Esophagus squamous epithelium (tissue), 5 donors: ENCODE results near the gene WNT9A. TPM values are rescaled to one million over a fixed set of nuclear protein-coding genes. Genes with fewer than 3 reads are reported as not detected.

Source experiments
- DNase-seq: peaks from one replicate; lab custom pipeline; 2025; lab: John Stamatoyannopoulos, UW
- H3K27ac ChIP-seq, 4 donors: fragments of 200-600 bp; sonication (generic); one replicate each; pipeline ENCODE4 v1.5.1; 2016 to 2019; ENCODE audit warnings: mild to moderate bottlenecking in 1 of 4
- H3K27me3 ChIP-seq, 4 donors: fragments of 200-600 bp; sonication (generic); 1 replicate in 3 of 4; 2 replicates in 1 of 4; pipeline versions ENCODE4 v1.5.1 to v1.6.0; 2017 to 2021; ENCODE audit warnings: antibody characterized with exemption in 1 of 4
- H3K36me3 ChIP-seq, 3 donors: fragments of 200-600 bp; sonication (generic); one replicate each; pipeline ENCODE4 v1.5.1; 2016 to 2019
- H3K4me1 ChIP-seq, 3 donors: fragments of 200-600 bp; sonication (generic); one replicate each; pipeline ENCODE4 v1.5.1; 2017 to 2019
- H3K4me3 ChIP-seq, 4 donors: fragments of 200-600 bp; sonication (generic); 1 replicate in 3 of 4; 2 replicates in 1 of 4; pipeline ENCODE4 v1.5.1; 2016 to 2019; ENCODE audit warnings: mild to moderate bottlenecking in 2 of 4, moderate library complexity in 1 of 4
- H3K9me3 ChIP-seq, 3 donors: fragments of 200-600 bp; sonication (generic); one replicate each; pipeline ENCODE4 v1.5.1; 2016 to 2019
- CTCF ChIP-seq, 6 experiments: fragments of 450-650 bp in 4 of 6; fragments of 200-600 bp in 2 of 6; sonication (generic) in 2 of 6; IDR thresholded peaks; one replicate each; pipeline ENCODE4 v1.5.1; 2016 to 2019; ENCODE audit warnings: antibody characterized with exemption in 6 of 6, mild to moderate bottlenecking in 4 of 6, moderate library complexity in 4 of 6
- POLR2A ChIP-seq, 4 donors: fragments of 450-650 bp; IDR thresholded peaks; one replicate each; pipeline ENCODE4 v1.6.1; 2017; ENCODE audit warnings: antibody characterized with exemption in 4 of 4, mild to moderate bottlenecking in 4 of 4, moderate library complexity in 3 of 4
- WGBS, 2 donors: methylation state at CpG; one replicate each; pipeline ENCODE4 v1.1.5; 2018; 5-methylcytosine and 5-hydroxymethylcytosine counted together
- intact Hi-C: fragments of 100-400 bp; cut with DNase I; formaldehyde crosslinking; loops from one replicate; pipeline ENCODE4 v1.15.0; 2022
- total RNA-seq, 4 donors: library from RNA; depleted of rRNA; stranded (reverse); fragments of >200 nt; gene quantifications; one replicate each; pipeline ENCODE4 v1.1.0, GENCODE V29; 2016
- donor health status: DM: yes; HTN: yes; CAD: no.

WNT9A gene
- total RNA-seq, 4 donors from 2014 or later = 1.7 to 5.9 (median 2.8) TPM

DNA sequence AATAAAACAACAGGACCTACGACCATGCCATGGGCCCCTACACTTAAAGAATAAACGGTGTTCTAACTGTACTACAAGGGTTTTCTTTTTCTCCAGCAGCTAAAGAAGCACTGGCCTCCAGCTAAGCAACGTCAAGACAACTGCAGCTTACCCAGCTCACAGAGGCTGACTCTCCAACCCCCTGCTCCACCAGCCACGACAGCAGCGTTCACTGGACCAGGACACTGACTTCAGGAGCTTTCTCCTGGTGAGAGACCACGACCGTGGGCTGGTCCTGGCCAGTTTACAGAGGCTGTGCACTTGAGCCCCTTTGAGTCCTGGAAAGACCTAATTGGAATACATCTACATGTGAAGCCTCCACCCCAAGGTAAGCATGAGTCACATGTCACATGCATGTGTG is 39.4 kb downstream of the WNT9A start:
- 72 to 93% methylated on average over 3 to 7 of the region's 7 CpGs for WGBS, 2 donors
- Histone ChIP-seq H3K4me1 (peaks cover 11 to 54% (median 14%) of the 10 kb centered on the region in 3 donors), H3K4me3 (no peak overlapping the region), H3K9me3 (no peaks in the 10 kb centered on the region), H3K36me3 (no peaks in the 10 kb centered on the region), H3K27ac (no peak overlapping the region), H3K27me3 (no peaks in the 10 kb centered on the region)
- TF ChIP-seq CTCF (IDR thresholded peaks at IDR 0.05) (no peak), POLR2A (IDR thresholded peaks at IDR 0.05) (no peak)
- intact Hi-C loops = no loop called here
- no peak for DNase-seq

GRCh38 chr1:227907439-227908015 is 40.2 kb downstream of the WNT9A start:
- H3K27me3 ChIP-seq = no peaks in the 10 kb centered on the region
- H3K27ac ChIP-seq = no peak overlapping the region
- TF ChIP-seq CTCF (IDR thresholded peaks at IDR 0.05) = no peak
- no peak for TF ChIP-seq POLR2A (IDR thresholded peaks at IDR 0.05)
- 87 to 95% methylated on average over 4 to 8 of the region's 13 CpGs for WGBS, 2 donors
- DNase-seq = no peak
- no peak overlapping the region for H3K4me3 ChIP-seq
- no peaks in the 10 kb centered on the region for H3K9me3 ChIP-seq
- H3K36me3 ChIP-seq = no peaks in the 10 kb centered on the region
- peaks cover 8 to 46% (median 10%) of the 10 kb centered on the region in 3 donors for H3K4me1 ChIP-seq
- intact Hi-C loops = no loop called here

- no peak for DNase-seq
- intact Hi-C loops = no loop called here
- 80 to 100% methylated on average over 1 of the region's 1 CpG for WGBS, 2 donors
- Histone ChIP-seq H3K4me3 (no peak overlapping the region), H3K27me3 (no peaks in the 10 kb centered on the region), H3K27ac (no peak overlapping the region), H3K36me3 (no peaks in the 10 kb centered on the region), H3K9me3 (no peaks in the 10 kb centered on the region), H3K4me1 (peaks cover 8 to 46% (median 10%) of the 10 kb centered on the region in 3 donors)
- TF ChIP-seq CTCF (IDR thresholded peaks at IDR 0.05) = no peak
These were observed 41.1 kb downstream of the WNT9A start for GRCh38 chr1:227906550-227907071.

DNA sequence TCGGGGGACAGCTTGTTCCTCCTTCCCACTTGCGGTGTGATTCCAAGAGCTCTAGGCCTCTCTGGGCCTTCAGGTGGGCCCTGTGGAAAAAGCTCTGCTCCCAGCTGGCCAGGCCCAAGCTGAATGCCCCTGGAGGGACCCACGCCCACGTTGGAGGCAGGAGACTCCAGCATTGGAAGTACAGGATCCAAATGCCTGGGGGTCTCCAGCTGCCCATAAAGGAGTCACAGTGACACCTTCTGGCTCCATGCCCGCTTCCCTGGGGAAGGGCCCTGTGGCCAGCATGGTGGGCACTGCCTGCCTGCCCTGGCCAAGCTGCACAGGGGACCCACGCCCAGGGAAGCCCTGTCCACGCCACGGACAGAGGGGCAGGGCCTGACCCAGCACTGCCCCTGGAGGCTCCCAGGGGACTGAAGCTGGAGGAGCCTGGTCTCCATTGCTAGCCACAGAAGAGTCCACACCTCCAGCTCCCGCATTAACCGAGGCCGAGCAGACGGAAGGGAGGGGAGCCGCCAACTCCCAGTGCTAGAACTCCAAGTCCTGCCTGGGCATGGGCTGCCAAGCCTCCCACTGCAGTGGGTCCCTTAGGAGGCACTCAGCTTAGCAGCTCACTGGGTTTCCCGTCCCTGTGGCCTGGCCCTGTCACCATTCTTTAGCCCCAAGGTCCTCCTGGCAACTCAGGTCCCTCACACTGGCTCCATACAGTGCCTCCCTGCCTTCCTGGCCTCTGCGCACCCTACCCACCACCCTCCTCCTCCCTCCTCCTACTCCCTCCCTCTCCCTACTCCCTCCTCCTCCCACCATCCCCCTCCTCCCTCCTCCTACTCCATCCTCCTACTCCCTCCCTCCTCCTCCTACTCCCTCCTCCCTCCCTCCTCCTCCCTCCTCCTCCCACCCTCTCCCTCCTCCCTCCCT is 41.9 kb downstream of the WNT9A start:
- no peak for TF ChIP-seq POLR2A (IDR thresholded peaks at IDR 0.05)
- Histone ChIP-seq H3K27ac (no peak overlapping the region), H3K36me3 (no peaks in the 10 kb centered on the region), H3K9me3 (no peaks in the 10 kb centered on the region), H3K4me1 (peaks cover 8 to 40% (median 10%) of the 10 kb centered on the region in 3 donors), H3K4me3 (no peak overlapping the region), H3K27me3 (no peaks in the 10 kb centered on the region)
- DNase-seq = no peak
- WGBS, 2 donors = 95 to 96% methylated on average over 2 to 6 of the region's 15 CpGs
- intact Hi-C loops = no loop called here

- Histone ChIP-seq H3K27ac (no peak overlapping the region), H3K36me3 (no peaks in the 10 kb centered on the region), H3K9me3 (no peaks in the 10 kb centered on the region), H3K27me3 (no peaks in the 10 kb centered on the region), H3K4me3 (no peak overlapping the region), H3K4me1 (peaks cover 0 to 29% (median 0%) of the 10 kb centered on the region in 3 donors)
- DNase-seq = no peak
- WGBS, 2 donors = 81 to 98% methylated on average over 3 to 5 of the region's 14 CpGs
- TF ChIP-seq CTCF (IDR thresholded peaks at IDR 0.05) (no peak), POLR2A (IDR thresholded peaks at IDR 0.05) (no peak)
- intact Hi-C loops = no loop called here
These were observed 43.0 kb downstream of the WNT9A start for GRCh38 chr1:227904541-227905335.
